ENCODE results near the gene TRIM29.

TRIM29 gene

GRCh38 chr11:120091701-120092100 lies 46.2 kb downstream of the TRIM29 start:
- DNase-seq (ENCODE audit: low read depth): no peak
- no peak for TF ChIP-seq CTCF (IDR thresholded peaks at IDR 0.05; ENCODE audit: control insufficient read depth, insufficient read depth, low read depth, low read length, missing control alignments)
- no peak overlapping the region for H3K4me3 ChIP-seq (ENCODE audit: control insufficient read depth, low read depth, low read length)

DNA sequence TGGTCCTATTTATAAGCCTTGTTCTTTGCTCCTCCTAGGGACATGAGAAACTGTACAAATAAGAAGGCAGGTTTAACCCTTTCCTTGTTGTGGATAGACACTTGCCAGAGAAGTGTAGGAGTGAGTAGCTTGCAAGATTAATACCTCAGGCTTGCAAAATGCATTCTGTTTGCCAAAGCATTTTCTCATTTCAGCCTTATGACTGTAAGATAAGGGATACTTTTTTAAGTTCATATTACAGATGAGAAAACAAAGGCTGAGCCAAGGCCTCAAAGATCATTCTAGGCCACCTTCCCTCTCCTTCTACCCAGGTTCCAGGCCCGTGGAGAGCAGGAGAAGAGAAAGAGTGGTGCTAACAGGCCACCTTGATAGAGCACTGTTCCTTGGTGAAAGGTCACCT lies 46.8 kb downstream of the TRIM29 start:
- no peak for DNase-seq (ENCODE audit: low read depth)
- no peak for TF ChIP-seq CTCF (IDR thresholded peaks at IDR 0.05; ENCODE audit: control insufficient read depth, insufficient read depth, low read depth, low read length, missing control alignments)
- no peak overlapping the region for H3K4me3 ChIP-seq (ENCODE audit: control insufficient read depth, low read depth, low read length)

- TF ChIP-seq CTCF (IDR thresholded peaks at IDR 0.05; ENCODE audit: control insufficient read depth, insufficient read depth, low read depth, low read length, missing control alignments): no peak
- no peak for DNase-seq (ENCODE audit: low read depth)
- H3K4me3 ChIP-seq (ENCODE audit: control insufficient read depth, low read depth, low read length): no peak overlapping the region
Measured at GRCh38 chr11:120090411-120090810, 47.5 kb downstream of the TRIM29 start.

DNA sequence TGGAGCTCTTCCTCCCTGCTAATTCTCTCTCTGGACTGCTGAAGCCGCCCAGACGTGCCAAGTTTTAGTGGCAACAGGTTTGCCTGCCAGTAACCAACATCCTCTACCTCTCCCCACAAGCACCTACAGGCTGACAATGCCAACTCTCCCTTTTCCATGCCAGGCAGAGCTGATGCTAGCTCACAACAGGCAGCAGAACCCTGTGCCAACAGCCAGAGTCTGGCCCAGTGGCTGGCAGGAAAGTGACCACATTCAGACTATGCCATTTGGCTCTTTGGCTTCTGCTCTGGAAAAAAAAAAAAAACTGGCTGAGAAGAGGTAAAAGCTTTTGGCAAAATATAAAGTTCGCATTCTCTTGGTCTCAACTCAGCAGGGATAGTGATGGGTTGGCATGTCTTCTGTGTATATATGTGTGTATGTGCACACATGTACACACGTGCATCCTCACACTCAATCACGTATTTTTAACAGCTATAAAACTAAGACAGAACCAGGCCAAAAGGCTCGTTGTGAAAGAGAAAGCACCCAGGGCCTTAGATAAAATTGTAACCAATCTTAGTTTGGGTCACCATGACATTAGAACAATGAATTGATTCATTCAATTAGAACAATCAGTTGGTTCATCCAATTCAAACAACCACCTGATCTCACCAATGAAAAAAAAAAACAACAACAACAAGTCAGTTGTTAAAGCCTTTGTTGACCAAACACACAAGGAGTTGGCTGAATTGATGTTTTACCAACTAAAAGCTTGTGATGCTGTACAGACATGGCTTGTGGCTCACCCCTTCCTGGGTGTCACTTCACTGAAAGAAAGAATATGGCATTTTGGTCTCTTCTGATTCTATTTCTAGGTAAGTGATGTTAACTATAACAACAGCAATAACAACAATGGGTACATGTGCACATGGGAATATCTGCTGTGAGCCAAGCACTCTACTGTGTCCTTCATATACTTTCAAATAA lies 48.6 kb downstream of the TRIM29 start:
- no peak overlapping the region for H3K4me3 ChIP-seq (ENCODE audit: control insufficient read depth, low read depth, low read length)
- TF ChIP-seq CTCF (IDR thresholded peaks at IDR 0.05; ENCODE audit: control insufficient read depth, insufficient read depth, low read depth, low read length, missing control alignments): no peak
- DNase-seq (ENCODE audit: low read depth): no peak

DNA sequence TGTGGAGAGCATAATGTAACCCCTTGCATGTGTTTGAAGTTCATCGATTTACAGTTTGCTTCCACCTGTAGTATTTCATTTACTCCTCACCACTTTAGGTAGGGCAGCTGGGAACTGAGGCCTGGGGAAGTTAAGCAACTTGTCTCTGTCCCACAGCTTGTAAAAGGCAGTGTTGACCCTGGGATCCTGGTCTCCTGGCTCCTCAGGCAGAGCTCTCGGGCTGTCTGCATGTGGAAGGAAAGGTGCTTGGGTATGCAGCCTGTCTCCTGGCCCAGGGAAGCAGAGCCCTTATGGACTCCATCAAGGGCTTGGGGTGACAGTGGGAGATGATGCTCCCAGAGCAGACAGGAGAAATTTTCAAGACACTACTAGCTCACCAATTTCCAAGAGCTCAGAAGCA lies 49.9 kb downstream of the TRIM29 start:
- no peak overlapping the region for H3K4me3 ChIP-seq (ENCODE audit: control insufficient read depth, low read depth, low read length)
- TF ChIP-seq CTCF (IDR thresholded peaks at IDR 0.05; ENCODE audit: control insufficient read depth, insufficient read depth, low read depth, low read length, missing control alignments): no peak
- no peak for DNase-seq (ENCODE audit: low read depth)

DNA sequence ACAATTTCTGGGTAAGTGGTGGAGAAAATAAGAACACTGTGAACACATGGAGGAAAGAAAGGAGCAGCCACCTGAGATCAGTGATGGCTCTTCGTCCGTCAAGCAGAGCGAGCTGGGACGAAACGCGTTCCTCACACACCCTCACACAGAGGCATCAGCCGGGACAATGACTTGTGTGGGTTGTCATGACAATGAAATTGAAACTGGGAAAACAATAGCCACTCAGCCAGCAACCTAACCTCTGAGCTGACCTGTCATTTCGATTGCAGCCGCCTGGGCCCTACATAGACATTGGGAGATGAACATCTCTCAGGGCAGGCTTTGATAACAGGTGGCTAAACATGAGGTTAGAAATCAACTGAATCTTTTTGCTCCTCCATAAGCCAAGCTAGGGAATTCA lies 51.3 kb downstream of the TRIM29 start:
- no peak for TF ChIP-seq CTCF (IDR thresholded peaks at IDR 0.05; ENCODE audit: control insufficient read depth, insufficient read depth, low read depth, low read length, missing control alignments)
- DNase-seq (ENCODE audit: low read depth): no peak
- H3K4me3 ChIP-seq (ENCODE audit: control insufficient read depth, low read depth, low read length): no peak overlapping the region
